Suppressor macrophage (primary cell): ENCODE data around the gene DDR1.
"Not testable (repeated sequence)": the region's sequence is repeated elsewhere in the genome, so short reads cannot be mapped to it uniquely, and the experiment has no call there.

Experiments used
- DNase-seq, 4 experiments: peaks; one replicate each; pipeline ENCODE4 v3.0.0-alpha.2; 2020 to 2022

Gene DDR1

GRCh38 chr6:30894935-30895334 is 10.6 kb downstream of the DDR1 start:
- DNase-seq, result no peak

GRCh38 chr6:30895343-30895742 is 11.0 kb downstream of the DDR1 start:
- no peak for DNase-seq

- DNase-seq, result no peak
Measured at GRCh38 chr6:30896541-30896940, 12.2 kb downstream of the DDR1 start.

GRCh38 chr6:30897882-30898281 is 13.6 kb downstream of the DDR1 start:
- DNase-seq, result no peak

GRCh38 chr6:30898750-30899360 is 14.5 kb downstream of the DDR1 start:
- no peak for DNase-seq

GRCh38 chr6:30900863-30901417 is 16.6 kb downstream of the DDR1 start:
- DNase-seq, result no peak

GRCh38 chr6:30901436-30901835 is 17.1 kb downstream of the DDR1 start:
- no peak for DNase-seq

- not testable (repeated sequence) for DNase-seq
Measured at GRCh38 chr6:30902196-30902595, 17.9 kb downstream of the DDR1 start.

GRCh38 chr6:30902709-30903108 is 18.4 kb downstream of the DDR1 start:
- no peak for DNase-seq

- DNase-seq, result peak in 2 of 4 experiments; percentile 31 to 42
Measured at GRCh38 chr6:30903236-30903635, 18.9 kb downstream of the DDR1 start.

- not testable (repeated sequence) for DNase-seq
Measured at GRCh38 chr6:30907290-30907757, 23.0 kb downstream of the DDR1 start.

- peak; percentile 98 to 100 (median 98) for DNase-seq
Measured at GRCh38 chr6:30907758-30908591, 23.7 kb downstream of the DDR1 start, which contains the start of gene GTF2H4. Gene GTF2H4 (plus strand): TSS chr6:30908207.

GRCh38 chr6:30908700-30909099 is 24.4 kb downstream of the DDR1 start:
- no peak for DNase-seq

GRCh38 chr6:30910473-30910872 is 26.2 kb downstream of the DDR1 start:
- DNase-seq, result not testable (repeated sequence)

GRCh38 chr6:30912746-30913520 is 28.6 kb downstream of the DDR1 start:
- DNase-seq, result no peak

GRCh38 chr6:30913721-30914075 is 29.4 kb downstream of the DDR1 start:
- no peak for DNase-seq

- peak; percentile 93 to 97 (median 96) for DNase-seq
Measured at GRCh38 chr6:30914076-30914853, 29.9 kb downstream of the DDR1 start, which contains the start of gene VARS2. Gene VARS2 (plus strand): TSS chr6:30914238. CDS start chr6:30914837, 599 bp downstream.

GRCh38 chr6:30914854-30915590 is 30.7 kb downstream of the DDR1 start:
- DNase-seq, result peak in 3 of 4 experiments; percentile 4 to 14 (median 9)

- DNase-seq, result peak; percentile 61 to 80 (median 67)
Measured at GRCh38 chr6:30915591-30915946, 31.2 kb downstream of the DDR1 start.

- no peak for DNase-seq
Measured at GRCh38 chr6:30917041-30917440, 32.7 kb downstream of the DDR1 start.

- no peak for DNase-seq
Measured at GRCh38 chr6:30917487-30917886, 33.2 kb downstream of the DDR1 start.
